ENCODE results near the gene POC1B. TPM values are rescaled to one million over a fixed set of nuclear protein-coding genes. Genes with fewer than 3 reads are reported as not detected.

POC1B gene
- total RNA-seq, 1 donor from 2014 or later, result 15.2 TPM

DNA sequence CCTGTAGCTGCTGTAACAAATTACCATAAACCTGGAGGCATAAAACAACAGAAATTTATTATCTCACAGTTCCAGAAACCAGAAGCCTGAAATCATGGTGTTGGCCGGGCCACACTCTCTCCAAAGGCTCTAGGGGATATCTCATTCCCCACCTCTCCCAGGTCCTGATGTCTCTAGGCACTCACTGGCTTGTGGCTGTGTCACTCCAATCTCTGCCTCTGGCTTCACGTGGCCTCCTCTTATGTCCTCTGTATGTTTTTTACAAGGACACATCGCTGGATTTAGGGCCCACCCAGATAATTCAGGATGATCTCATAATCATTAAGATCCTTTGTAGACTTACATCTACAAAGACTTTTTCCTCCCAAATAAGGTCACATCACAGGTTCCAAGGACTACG, 9.2 kb downstream of the POC1B start:
- Mint-ChIP-seq H3K27me3 (ENCODE audit: low read depth) (no peaks in the 10 kb centered on the region), H3K27ac (ENCODE audit: unreplicated experiment) (no peak overlapping the region), H3K9me3 (no peaks in the 10 kb centered on the region), H3K4me3 (no peak overlapping the region), H3K4me1 (peaks cover 5% of the 10 kb centered on the region), H3K36me3 (ENCODE audit: low read depth) (peaks cover 2% of the 10 kb centered on the region)
- TF ChIP-seq CTCF (conservative IDR thresholded peaks at IDR 0.05), result no peak
- DNase-seq (ENCODE audit: low read depth, low spot score), result no peak

DNA sequence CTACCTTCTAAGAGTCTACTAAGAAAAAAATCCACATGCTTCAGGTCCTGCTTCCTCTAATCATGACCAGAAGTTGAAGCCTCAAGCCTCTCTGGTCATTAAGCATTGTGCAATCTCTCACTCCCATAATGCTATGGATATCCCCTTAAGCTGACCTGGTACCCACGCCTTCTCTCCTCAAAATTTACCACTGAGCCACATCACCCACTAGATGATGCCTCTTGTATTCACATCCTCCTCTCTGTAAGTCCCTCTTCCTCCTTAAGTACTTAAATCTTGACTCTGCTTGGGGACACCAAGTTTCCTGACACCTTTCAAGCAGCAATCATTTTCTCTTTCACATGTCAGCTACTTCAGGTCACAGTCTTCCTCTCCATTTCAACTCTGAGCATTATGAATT, 11.1 kb downstream of the POC1B start:
- Mint-ChIP-seq H3K27ac (ENCODE audit: unreplicated experiment) (no peak overlapping the region), H3K4me3 (no peak overlapping the region), H3K27me3 (ENCODE audit: low read depth) (no peaks in the 10 kb centered on the region), H3K4me1 (no peaks in the 10 kb centered on the region), H3K36me3 (ENCODE audit: low read depth) (no peaks in the 10 kb centered on the region), H3K9me3 (no peaks in the 10 kb centered on the region)
- DNase-seq (ENCODE audit: low read depth, low spot score), result no peak
- no peak for TF ChIP-seq CTCF (conservative IDR thresholded peaks at IDR 0.05)

- TF ChIP-seq CTCF (conservative IDR thresholded peaks at IDR 0.05), result no peak
- Mint-ChIP-seq H3K4me1 (no peaks in the 10 kb centered on the region), H3K36me3 (ENCODE audit: low read depth) (no peaks in the 10 kb centered on the region), H3K27ac (ENCODE audit: unreplicated experiment) (no peak overlapping the region), H3K9me3 (no peaks in the 10 kb centered on the region), H3K4me3 (no peak overlapping the region), H3K27me3 (ENCODE audit: low read depth) (no peaks in the 10 kb centered on the region)
- DNase-seq (ENCODE audit: low read depth, low spot score), result no peak
Measured at GRCh38 chr12:89513544-89513943, 12.3 kb downstream of the POC1B start.

GRCh38 chr12:89507015-89507824, 18.6 kb downstream of the POC1B start:
- TF ChIP-seq CTCF (conservative IDR thresholded peaks at IDR 0.05), result no peak
- Mint-ChIP-seq H3K27ac (ENCODE audit: unreplicated experiment) (no peak overlapping the region), H3K4me3 (no peak overlapping the region), H3K27me3 (ENCODE audit: low read depth) (no peaks in the 10 kb centered on the region), H3K4me1 (no peaks in the 10 kb centered on the region), H3K9me3 (peaks cover 4% of the 10 kb centered on the region), H3K36me3 (ENCODE audit: low read depth) (peaks cover 5% of the 10 kb centered on the region)
- DNase-seq (ENCODE audit: low read depth, low spot score), result no peak

- no peak for TF ChIP-seq CTCF (conservative IDR thresholded peaks at IDR 0.05)
- H3K4me3 Mint-ChIP-seq, result no peak overlapping the region
- no peaks in the 10 kb centered on the region for H3K27me3 Mint-ChIP-seq (ENCODE audit: low read depth)
- no peak for DNase-seq (ENCODE audit: low read depth, low spot score)
- H3K36me3 Mint-ChIP-seq (ENCODE audit: low read depth), result peaks cover 10% of the 10 kb centered on the region
- H3K4me1 Mint-ChIP-seq, result no peaks in the 10 kb centered on the region
- H3K27ac Mint-ChIP-seq (ENCODE audit: unreplicated experiment), result no peak overlapping the region
- H3K9me3 Mint-ChIP-seq, result peaks cover 5% of the 10 kb centered on the region
Measured at GRCh38 chr12:89506050-89506449, 19.8 kb downstream of the POC1B start.
